HEK293 (cell line): ENCODE results near the gene CRYBA4.
A peak's percentile ranks its signal among the peaks of the same experiment; 100 is the strongest.

ENCODE experiments used
- EGR2 ChIP-seq: fragments of 450-650 bp; formaldehyde crosslinking; IDR thresholded peaks from 2 replicates; pipeline ENCODE4 v1.5.1; 2016; ENCODE audit warnings: low read depth, missing biosample characterization, missing genetic modification characterization
- GLIS2 ChIP-seq: fragments of 450-650 bp; formaldehyde crosslinking; IDR thresholded peaks from 2 replicates; pipeline ENCODE4 v1.5.1; 2016; ENCODE audit warnings: missing biosample characterization, missing genetic modification characterization
- HIC1 ChIP-seq: fragments of 450-650 bp; formaldehyde crosslinking; IDR thresholded peaks from 2 replicates; pipeline ENCODE4 v1.5.1; 2016; ENCODE audit warnings: missing biosample characterization, missing genetic modification characterization
- SCRT2 ChIP-seq: fragments of 450-650 bp; formaldehyde crosslinking; IDR thresholded peaks from 2 replicates; pipeline ENCODE4 v1.5.1; 2016; ENCODE audit warnings: missing biosample characterization, missing genetic modification characterization
- ZBTB17 ChIP-seq: fragments of 450-650 bp; formaldehyde crosslinking; IDR thresholded peaks from 2 replicates; pipeline ENCODE4 v1.5.1; 2016; ENCODE audit warnings: missing biosample characterization, missing genetic modification characterization
- ZBTB20 ChIP-seq: fragments of 450-650 bp; formaldehyde crosslinking; IDR thresholded peaks from 2 replicates; pipeline ENCODE4 v1.5.1; 2016; ENCODE audit warnings: missing biosample characterization, missing genetic modification characterization
- ZBTB48 ChIP-seq: fragments of 450-650 bp; formaldehyde crosslinking; IDR thresholded peaks from 2 replicates; pipeline ENCODE4 v1.5.1; 2016; ENCODE audit warnings: missing biosample characterization, missing genetic modification characterization
- ZBTB7A ChIP-seq: fragments of 450-650 bp; formaldehyde crosslinking; IDR thresholded peaks from 2 replicates; pipeline ENCODE4 v1.5.1; 2016; ENCODE audit warnings: low read depth, missing biosample characterization, missing genetic modification characterization
- ZBTB8A ChIP-seq: fragments of 450-650 bp; formaldehyde crosslinking; IDR thresholded peaks from 2 replicates; pipeline ENCODE4 v1.5.1; 2016; ENCODE audit warnings: missing biosample characterization, missing genetic modification characterization
- ZIC2 ChIP-seq: fragments of 450-650 bp; formaldehyde crosslinking; IDR thresholded peaks from 2 replicates; pipeline ENCODE4 v1.5.1; 2016; ENCODE audit warnings: missing biosample characterization, missing genetic modification characterization
- ZNF184 ChIP-seq: fragments of 450-650 bp; IDR thresholded peaks from 2 replicates; pipeline ENCODE4 v1.5.1; 2018; ENCODE audit warnings: missing biosample characterization, mild to moderate bottlenecking, missing genetic modification characterization
- ZNF2 ChIP-seq: fragments of 450-650 bp; formaldehyde crosslinking; IDR thresholded peaks from 2 replicates; pipeline ENCODE4 v1.5.1; 2016; ENCODE audit warnings: missing biosample characterization, missing genetic modification characterization
- ZNF211 ChIP-seq: fragments of 450-650 bp; formaldehyde crosslinking; IDR thresholded peaks from 2 replicates; pipeline ENCODE4 v1.5.1; 2016; ENCODE audit warnings: low read depth, missing biosample characterization, missing genetic modification characterization
- ZNF221 ChIP-seq: fragments of 450-650 bp; formaldehyde crosslinking; IDR thresholded peaks from 2 replicates; pipeline ENCODE4 v1.5.1; 2017; ENCODE audit warnings: missing biosample characterization, missing genetic modification characterization, borderline replicate concordance
- ZNF239 ChIP-seq: fragments of 450-650 bp; formaldehyde crosslinking; IDR thresholded peaks from 2 replicates; pipeline ENCODE4 v1.5.1; 2016; ENCODE audit warnings: missing biosample characterization, missing genetic modification characterization
- ZNF24 ChIP-seq: fragments of 450-650 bp; formaldehyde crosslinking; IDR thresholded peaks from 2 replicates; pipeline ENCODE4 v1.5.1; 2016; ENCODE audit warnings: missing biosample characterization, missing genetic modification characterization
- ZNF248 ChIP-seq: fragments of 450-650 bp; formaldehyde crosslinking; IDR thresholded peaks from 2 replicates; pipeline ENCODE4 v1.5.1; 2017; ENCODE audit warnings: missing biosample characterization, missing genetic modification characterization
- ZNF311 ChIP-seq: fragments of 450-650 bp; formaldehyde crosslinking; IDR thresholded peaks from 2 replicates; pipeline ENCODE4 v1.5.1; 2017; ENCODE audit warnings: missing biosample characterization, missing genetic modification characterization, borderline replicate concordance
- ZNF37A ChIP-seq: fragments of 450-650 bp; IDR thresholded peaks from 2 replicates; pipeline ENCODE4 v1.5.1; 2018; ENCODE audit warnings: missing biosample characterization, missing genetic modification characterization
- ZNF404 ChIP-seq: fragments of 450-650 bp; formaldehyde crosslinking; IDR thresholded peaks from 2 replicates; pipeline ENCODE4 v1.5.1; 2017; ENCODE audit warnings: missing biosample characterization, missing genetic modification characterization
- ZNF426 ChIP-seq: fragments of 450-650 bp; formaldehyde crosslinking; IDR thresholded peaks from 2 replicates; pipeline ENCODE4 v1.5.1; 2017; ENCODE audit warnings: missing biosample characterization, missing genetic modification characterization, mild to moderate bottlenecking, inconsistent platforms, moderate library complexity
- ZNF571 ChIP-seq: fragments of 450-650 bp; formaldehyde crosslinking; IDR thresholded peaks from 2 replicates; pipeline ENCODE4 v1.5.0; 2017; ENCODE audit warnings: missing biosample characterization, missing genetic modification characterization
- ZNF596 ChIP-seq: fragments of 450-650 bp; IDR thresholded peaks from 2 replicates; pipeline ENCODE4 v1.5.0; 2018; ENCODE audit warnings: missing biosample characterization, mild to moderate bottlenecking, missing genetic modification characterization, moderate library complexity
- ZNF623 ChIP-seq: fragments of 450-650 bp; formaldehyde crosslinking; IDR thresholded peaks from 2 replicates; pipeline ENCODE4 v1.5.1; 2016; ENCODE audit warnings: missing biosample characterization, missing genetic modification characterization
- ZNF645 ChIP-seq: fragments of 450-650 bp; formaldehyde crosslinking; IDR thresholded peaks from 2 replicates; pipeline ENCODE4; 2016; ENCODE audit warnings: missing biosample characterization, missing genetic modification characterization
- ZNF776 ChIP-seq: fragments of 450-650 bp; formaldehyde crosslinking; IDR thresholded peaks from 2 replicates; pipeline ENCODE4 v1.5.0; 2017; ENCODE audit warnings: missing biosample characterization, missing genetic modification characterization, borderline replicate concordance
- ZNF791 ChIP-seq: fragments of 450-650 bp; formaldehyde crosslinking; IDR thresholded peaks from 2 replicates; pipeline ENCODE4 v1.5.1; 2016; ENCODE audit warnings: missing biosample characterization, missing genetic modification characterization
- ZNF792 ChIP-seq: fragments of 450-650 bp; formaldehyde crosslinking; IDR thresholded peaks from 2 replicates; pipeline ENCODE4 v1.5.1; 2016; ENCODE audit warnings: missing biosample characterization, missing genetic modification characterization
- ZNF843 ChIP-seq: fragments of 450-650 bp; formaldehyde crosslinking; IDR thresholded peaks from 2 replicates; pipeline ENCODE4 v1.5.1; 2016; ENCODE audit warnings: missing biosample characterization, missing genetic modification characterization
- ZSCAN5A ChIP-seq: fragments of 450-650 bp; formaldehyde crosslinking; IDR thresholded peaks from 2 replicates; pipeline ENCODE4 v1.5.1; 2016; ENCODE audit warnings: missing biosample characterization, missing genetic modification characterization
- TF ChIP-seq, protein P1 (sequence below): fragments of 450-650 bp; formaldehyde crosslinking; optimal IDR thresholded peaks from 2 replicates; pipeline ENCODE3; 2016; ENCODE audit warnings: missing biosample characterization, mild to moderate bottlenecking, missing genetic modification characterization
- TF ChIP-seq, protein P2 (sequence below): fragments of 450-650 bp; formaldehyde crosslinking; IDR thresholded peaks from 2 replicates; pipeline ENCODE4 v1.5.1; 2016; ENCODE audit warnings: missing biosample characterization, missing genetic modification characterization
- TF ChIP-seq, protein P3 (sequence below): IDR thresholded peaks from 2 replicates; pipeline ENCODE4 v1.6.1; 2011; ENCODE audit warnings: mild to moderate bottlenecking, low read depth, low read length, borderline replicate concordance

CRYBA4 gene

GRCh38 chr22:26658671-26659478 lies 37.1 kb downstream of the CRYBA4 start (continued):
- TF ChIP-seq HIC1 (tag by site-specific recombination), result peak; percentile 84
- TF ChIP-seq ZNF404 (tag by site-specific recombination), result no peak
- no peak for TF ChIP-seq ZBTB7A (tag by site-specific recombination)
- no peak for TF ChIP-seq ZNF623
- TF ChIP-seq, protein P1, sequence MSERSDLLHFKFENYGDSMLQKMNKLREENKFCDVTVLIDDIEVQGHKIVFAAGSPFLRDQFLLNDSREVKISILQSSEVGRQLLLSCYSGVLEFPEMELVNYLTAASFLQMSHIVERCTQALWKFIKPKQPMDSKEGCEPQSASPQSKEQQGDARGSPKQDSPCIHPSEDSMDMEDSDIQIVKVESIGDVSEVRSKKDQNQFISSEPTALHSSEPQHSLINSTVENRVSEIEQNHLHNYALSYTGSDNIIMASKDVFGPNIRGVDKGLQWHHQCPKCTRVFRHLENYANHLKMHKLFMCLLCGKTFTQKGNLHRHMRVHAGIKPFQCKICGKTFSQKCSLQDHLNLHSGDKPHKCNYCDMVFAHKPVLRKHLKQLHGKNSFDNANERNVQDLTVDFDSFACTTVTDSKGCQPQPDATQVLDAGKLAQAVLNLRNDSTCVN (tag by site-specific recombination), result peak; percentile 71
- TF ChIP-seq ZNF239, result no peak
- no peak for TF ChIP-seq ZNF792 (tag by site-specific recombination)
- no peak for TF ChIP-seq ZNF645 (tag by site-specific recombination)
- no peak for TF ChIP-seq ZNF791 (tag by site-specific recombination)
- TF ChIP-seq, protein P2, sequence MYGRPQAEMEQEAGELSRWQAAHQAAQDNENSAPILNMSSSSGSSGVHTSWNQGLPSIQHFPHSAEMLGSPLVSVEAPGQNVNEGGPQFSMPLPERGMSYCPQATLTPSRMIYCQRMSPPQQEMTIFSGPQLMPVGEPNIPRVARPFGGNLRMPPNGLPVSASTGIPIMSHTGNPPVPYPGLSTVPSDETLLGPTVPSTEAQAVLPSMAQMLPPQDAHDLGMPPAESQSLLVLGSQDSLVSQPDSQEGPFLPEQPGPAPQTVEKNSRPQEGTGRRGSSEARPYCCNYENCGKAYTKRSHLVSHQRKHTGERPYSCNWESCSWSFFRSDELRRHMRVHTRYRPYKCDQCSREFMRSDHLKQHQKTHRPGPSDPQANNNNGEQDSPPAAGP (tag by site-specific recombination), result peak; percentile 87; the same call in 1 of the 2 replicates
- TF ChIP-seq ZNF776 (tag by site-specific recombination), result no peak
- 0 out of 2 replicates have a peak, but pooled peaks have one; percentile 21 for TF ChIP-seq ZBTB8A (tag by site-specific recombination)
- 0 out of 2 replicates have a peak, but pooled peaks have one; percentile 43 for TF ChIP-seq ZNF24 (tag by site-specific recombination)
- TF ChIP-seq ZNF221 (tag by site-specific recombination), result no peak
- TF ChIP-seq ZIC2, result peak; percentile 78
- peak; percentile 83 for TF ChIP-seq ZBTB17
- no peak for TF ChIP-seq ZNF37A (tag by site-specific recombination)
- TF ChIP-seq EGR2 (tag by site-specific recombination), result peak; percentile 66; the same call in 1 of the 2 replicates
- TF ChIP-seq ZNF311, result no peak
- no peak for TF ChIP-seq ZNF248 (tag by site-specific recombination)
- no peak for TF ChIP-seq ZNF2
- 0 out of 2 replicates have a peak, but pooled peaks have one; percentile 58 for TF ChIP-seq ZBTB48 (tag by site-specific recombination)
- TF ChIP-seq, protein P3, sequence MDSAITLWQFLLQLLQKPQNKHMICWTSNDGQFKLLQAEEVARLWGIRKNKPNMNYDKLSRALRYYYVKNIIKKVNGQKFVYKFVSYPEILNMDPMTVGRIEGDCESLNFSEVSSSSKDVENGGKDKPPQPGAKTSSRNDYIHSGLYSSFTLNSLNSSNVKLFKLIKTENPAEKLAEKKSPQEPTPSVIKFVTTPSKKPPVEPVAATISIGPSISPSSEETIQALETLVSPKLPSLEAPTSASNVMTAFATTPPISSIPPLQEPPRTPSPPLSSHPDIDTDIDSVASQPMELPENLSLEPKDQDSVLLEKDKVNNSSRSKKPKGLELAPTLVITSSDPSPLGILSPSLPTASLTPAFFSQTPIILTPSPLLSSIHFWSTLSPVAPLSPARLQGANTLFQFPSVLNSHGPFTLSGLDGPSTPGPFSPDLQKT, result no peak
- TF ChIP-seq ZNF426 (tag by site-specific recombination), result no peak
- TF ChIP-seq ZBTB20 (tag by site-specific recombination), result peak; percentile 80
- TF ChIP-seq GLIS2, result peak; percentile 97
- TF ChIP-seq SCRT2 (tag by site-specific recombination), result peak; percentile 93
- no peak for TF ChIP-seq ZNF571
- TF ChIP-seq ZNF843, result no peak
- TF ChIP-seq ZSCAN5A (tag by site-specific recombination), result no peak
- TF ChIP-seq ZNF211, result no peak
- TF ChIP-seq ZNF184 (tag by site-specific recombination), result no peak
- no peak for TF ChIP-seq ZNF596 (tag by site-specific recombination)
